ENCODE results near the gene SIX3. TPM values are rescaled to one million over a fixed set of nuclear protein-coding genes. Genes with fewer than 3 reads are reported as not detected.
A peak's percentile ranks its signal among the peaks of the same experiment; 100 is the strongest.

Gene SIX3
- polyA plus RNA-seq, 10 donors: not detected

- peak in 1 of 3 donors; percentile 54 for DNase-seq
Measured at GRCh38 chr2:44930274-44931197, 11.0 kb upstream of the SIX3 start.

- DNase-seq: peak in 1 of 3 donors; percentile 4
Measured at GRCh38 chr2:44931198-44931780, 10.2 kb upstream of the SIX3 start.

GRCh38 chr2:44932079-44932478 is 9.4 kb upstream of the SIX3 start:
- DNase-seq: no peak

- DNase-seq: peak in 1 of 3 donors; percentile 7
Measured at GRCh38 chr2:44932564-44933392, 8.7 kb upstream of the SIX3 start.

- DNase-seq: no peak
Measured at GRCh38 chr2:44933434-44933951, 8.0 kb upstream of the SIX3 start.

GRCh38 chr2:44934038-44934982 is 7.2 kb upstream of the SIX3 start:
- no peak for DNase-seq

GRCh38 chr2:44934983-44935728 is 6.3 kb upstream of the SIX3 start:
- DNase-seq: peak in 1 of 3 donors; percentile 21

GRCh38 chr2:44935729-44936098 is 5.8 kb upstream of the SIX3 start:
- DNase-seq: no peak

- no peak for DNase-seq
Measured at GRCh38 chr2:44936275-44936674, 5.2 kb upstream of the SIX3 start.

GRCh38 chr2:44936715-44937687 is 4.5 kb upstream of the SIX3 start:
- DNase-seq: no peak

GRCh38 chr2:44937688-44938240 is 3.7 kb upstream of the SIX3 start:
- peak in 1 of 3 donors; percentile 15 for DNase-seq

GRCh38 chr2:44938287-44939105 is 3.0 kb upstream of the SIX3 start:
- peak in 1 of 3 donors; percentile 11 for DNase-seq

- DNase-seq: peak in 1 of 3 donors; percentile 7
Measured at GRCh38 chr2:44939106-44940048, 2.1 kb upstream of the SIX3 start.

GRCh38 chr2:44940049-44940494 is 1.4 kb upstream of the SIX3 start:
- peak in 1 of 3 donors; percentile 10 for DNase-seq

- DNase-seq: peak in 1 of 3 donors; percentile 10
Measured at GRCh38 chr2:44940732-44941464, 604 bp upstream of the SIX3 start.

Data from muscle of back (tissue), 11 donors.